HEK293T (cell line): ENCODE data around the gene ARL15.

Experiments
- CTCF ChIA-PET: fragments of 350-600 bp; formaldehyde crosslinking; extraction: SDS; loops from one replicate; lab custom pipeline; 2021; ENCODE audit warnings: antibody characterized with exemption, inconsistent platforms; lab: Yijun Ruan, JAX
- POLR2A ChIA-PET: fragments of 350-600 bp; formaldehyde crosslinking; extraction: SDS; loops from one replicate; lab custom pipeline; 2020; ENCODE audit warnings: antibody characterized with exemption, inconsistent platforms; lab: Yijun Ruan, JAX
- DNase-seq: peaks from one replicate; pipeline ENCODE4 v3.0.0; 2012; ENCODE audit warnings: mixed read lengths; ENCODE audit errors: extremely low spot score
- ARNT ChIP-seq: fragments of 450-650 bp; IDR thresholded peaks from 2 replicates; pipeline ENCODE4 v1.6.1; 2017; ENCODE audit warnings: mild to moderate bottlenecking
- BHLHE40 ChIP-seq: fragments of 450-650 bp; IDR thresholded peaks from 2 replicates; pipeline ENCODE4 v1.6.1; 2016; ENCODE audit warnings: mild to moderate bottlenecking, moderate library complexity, borderline replicate concordance
- CTBP1 ChIP-seq: fragments of 450-650 bp; IDR thresholded peaks from 2 replicates; pipeline ENCODE4 v1.6.1; 2016; ENCODE audit warnings: borderline replicate concordance
- ELF4 ChIP-seq: fragments of 450-650 bp; IDR thresholded peaks from 2 replicates; pipeline ENCODE4 v1.6.1; 2017; ENCODE audit warnings: antibody characterized with exemption
- FOXA1 ChIP-seq: fragments of 450-650 bp; IDR thresholded peaks from 2 replicates; pipeline ENCODE4 v1.6.1; 2016; ENCODE audit warnings: mild to moderate bottlenecking
- FOXK2 ChIP-seq: fragments of 450-650 bp; IDR thresholded peaks from 2 replicates; pipeline ENCODE4 v1.6.1; 2016; ENCODE audit warnings: mild to moderate bottlenecking
- FOXM1 ChIP-seq: fragments of 450-650 bp; IDR thresholded peaks from 2 replicates; pipeline ENCODE4 v1.6.1; 2017; ENCODE audit warnings: mild to moderate bottlenecking, borderline replicate concordance
- HDGF ChIP-seq: fragments of 450-650 bp; IDR thresholded peaks from 2 replicates; pipeline ENCODE4 v1.6.1; 2017; ENCODE audit warnings: antibody characterized with exemption, borderline replicate concordance
- L3MBTL2 ChIP-seq: fragments of 450-650 bp; conservative IDR thresholded peaks from 2 replicates; pipeline ENCODE4 v1.6.1; 2016; ENCODE audit warnings: mild to moderate bottlenecking
- LEF1 ChIP-seq: fragments of 450-650 bp; IDR thresholded peaks from 2 replicates; pipeline ENCODE4 v1.6.1; 2017; ENCODE audit warnings: mild to moderate bottlenecking, borderline replicate concordance
- NFRKB ChIP-seq: fragments of 450-650 bp; IDR thresholded peaks from 2 replicates; pipeline ENCODE4 v1.6.1; 2016; ENCODE audit warnings: mild to moderate bottlenecking, moderate library complexity
- PKNOX1 ChIP-seq: fragments of 450-650 bp; IDR thresholded peaks from 2 replicates; pipeline ENCODE4 v1.6.1; 2016
- SP1 ChIP-seq: fragments of 450-650 bp; IDR thresholded peaks from 2 replicates; pipeline ENCODE4 v1.6.1; 2017
- SUZ12 ChIP-seq: fragments of 450-650 bp; IDR thresholded peaks from 2 replicates; pipeline ENCODE4 v1.6.1; 2016; ENCODE audit warnings: mild to moderate bottlenecking
- TARDBP ChIP-seq: fragments of 450-650 bp; IDR thresholded peaks from 2 replicates; pipeline ENCODE4 v1.6.1; 2016
- ZNF384 ChIP-seq: fragments of 450-650 bp; IDR thresholded peaks from 2 replicates; pipeline ENCODE4 v1.6.1; 2016

Gene ARL15

DNA sequence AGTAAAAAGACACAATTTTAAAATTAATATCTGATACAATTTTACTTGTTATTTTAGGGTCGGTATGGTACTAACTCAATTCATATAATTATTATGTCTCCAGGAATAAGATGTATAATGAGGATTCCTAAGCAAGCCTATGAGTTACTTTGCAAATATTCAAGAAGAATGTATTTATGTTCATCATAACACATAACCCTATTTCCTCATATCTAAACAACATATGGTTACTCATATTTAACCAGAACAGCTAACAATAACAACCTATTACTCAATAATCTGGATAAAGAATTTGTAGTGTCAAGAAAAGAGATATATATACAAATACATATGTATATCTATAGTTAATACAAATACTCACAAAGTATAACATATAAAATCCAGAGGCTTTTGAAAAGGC, 285.9 kb downstream of the ARL15 start:
- no peak for DNase-seq
- ChIA-PET POLR2A (no interaction called here), CTCF (no interaction called here)
- no peak for TF ChIP-seq L3MBTL2
- no peak for TF ChIP-seq ZNF384
- TF ChIP-seq FOXM1, result no peak
- no peak for TF ChIP-seq HDGF
- no peak for TF ChIP-seq ELF4
- no peak for TF ChIP-seq LEF1

GRCh38 chr5:54022223-54022622, 288.1 kb downstream of the ARL15 start:
- ChIA-PET POLR2A (no interaction called here), CTCF (no interaction called here)
- no peak for DNase-seq
- TF ChIP-seq PKNOX1, result no peak
- no peak for TF ChIP-seq BHLHE40
- TF ChIP-seq ZNF384, result no peak
- TF ChIP-seq FOXA1, result no peak
- no peak for TF ChIP-seq LEF1

- ChIA-PET POLR2A (no interaction called here), CTCF (no interaction called here)
- TF ChIP-seq BHLHE40 (no peak), HDGF (no peak), TARDBP (no peak), CTBP1 (no peak), SP1 (no peak), ELF4 (no peak), L3MBTL2 (no peak), ARNT (no peak), ZNF384 (no peak), FOXK2 (no peak), PKNOX1 (no peak), FOXA1 (no peak), LEF1 (no peak), NFRKB (no peak), SUZ12 (no peak), FOXM1 (no peak)
- no peak for DNase-seq
These were observed 288.8 kb downstream of the ARL15 start for GRCh38 chr5:54021431-54022164.

DNA sequence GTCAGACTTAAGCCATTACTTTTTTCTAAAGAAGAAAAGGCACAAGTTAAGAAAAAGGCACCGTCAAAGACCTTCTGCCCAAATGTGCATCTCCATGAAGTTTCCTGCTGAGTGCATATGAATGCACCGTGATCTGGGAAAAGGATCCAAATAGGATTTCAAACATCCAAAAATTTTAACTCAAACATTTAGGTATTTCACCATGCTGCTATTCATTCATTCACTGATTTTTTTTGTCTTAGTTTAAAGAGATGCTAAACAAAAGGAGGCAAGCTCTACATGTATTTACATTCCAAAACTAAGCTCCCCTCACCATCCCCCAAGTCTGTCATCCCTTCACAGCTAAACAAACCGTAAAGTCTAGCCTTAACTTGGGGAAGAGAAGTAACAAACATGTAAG, 291.9 kb downstream of the ARL15 start:
- no peak for DNase-seq
- TF ChIP-seq PKNOX1 (no peak), ARNT (no peak), ELF4 (no peak), BHLHE40 (no peak), L3MBTL2 (no peak)
- POLR2A ChIA-PET, result no interaction called here
- CTCF ChIA-PET, result no interaction called here

- ChIA-PET POLR2A (no interaction called here), CTCF (no interaction called here)
- DNase-seq, result no peak
- TF ChIP-seq SP1 (no peak), NFRKB (no peak), HDGF (no peak), FOXM1 (no peak), CTBP1 (no peak), ZNF384 (no peak), LEF1 (no peak), ELF4 (no peak), FOXK2 (no peak), L3MBTL2 (no peak), BHLHE40 (no peak), ARNT (no peak), PKNOX1 (no peak), SUZ12 (no peak), TARDBP (no peak), FOXA1 (no peak)
These were observed 292.8 kb downstream of the ARL15 start for GRCh38 chr5:54017580-54017979.

- DNase-seq, result no peak
- CTCF ChIA-PET, result interaction anchor here (0.7 kb wide), 1 partner anchor 24 kb away, joined by 3 read pairs; no protein-coding TSS in a partner anchor
- POLR2A ChIA-PET, result no interaction called here
- TF ChIP-seq ZNF384, result no peak
- TF ChIP-seq LEF1, result no peak
- no peak for TF ChIP-seq NFRKB
- no peak for TF ChIP-seq PKNOX1
- TF ChIP-seq ARNT, result no peak
- no peak for TF ChIP-seq L3MBTL2
- TF ChIP-seq FOXA1, result no peak
- no peak for TF ChIP-seq FOXM1
- TF ChIP-seq TARDBP, result no peak
- no peak for TF ChIP-seq SUZ12
- no peak for TF ChIP-seq SP1
- TF ChIP-seq ELF4, result no peak
- TF ChIP-seq HDGF, result no peak
- TF ChIP-seq BHLHE40, result no peak
- no peak for TF ChIP-seq FOXK2
- no peak for TF ChIP-seq CTBP1
These were observed 296.7 kb downstream of the ARL15 start for GRCh38 chr5:54013556-54014194.
